Neural cell (in vitro differentiated cells): ENCODE results near the gene WWC2. TPM values are rescaled to one million over a fixed set of nuclear protein-coding genes. Genes with fewer than 3 reads are reported as not detected.

Source experiments
- H2AFZ ChIP-seq: fragments of 200-600, 300-800 bp; sonication (generic), shearing (Covaris generic); 2 replicates; pipeline ENCODE4 v1.6.0; 2014; ENCODE audit warnings: low read depth, mild to moderate bottlenecking, antibody characterized with exemption, low read length, moderate library complexity
- H3F3A ChIP-seq: fragments of 200-600 bp; shearing (Covaris generic); 2 replicates; pipeline ENCODE4 v1.6.1; 2016; ENCODE audit warnings: mild to moderate bottlenecking, moderate library complexity, mixed read lengths, antibody characterized with exemption, low read length; ENCODE audit not compliant: insufficient read depth, poor library complexity, severe bottlenecking
- H3K27ac ChIP-seq: fragments of 200-600, 300-800 bp; sonication (generic), shearing (Covaris generic); 2 replicates; pipeline ENCODE4 v1.5.1; 2014; ENCODE audit warnings: mild to moderate bottlenecking, low read length, moderate library complexity
- H3K27me3 ChIP-seq: fragments of 300-800, 200-600 bp; sonication (generic), shearing (Covaris generic); 2 replicates; pipeline ENCODE4 v1.6.0; 2014; ENCODE audit warnings: mild to moderate bottlenecking, low read depth, low read length, moderate library complexity; ENCODE audit not compliant: insufficient read depth
- H3K36me3 ChIP-seq: fragments of 300-800, 200-600 bp; sonication (generic), shearing (Covaris generic); 2 replicates; pipeline ENCODE4 v1.5.1; 2014; ENCODE audit warnings: mild to moderate bottlenecking, antibody characterized with exemption, low read length, moderate library complexity; ENCODE audit not compliant: insufficient read depth
- H3K4me2 ChIP-seq: fragments of 300-800, 200-600 bp; sonication (generic), shearing (Covaris generic); 2 replicates; pipeline ENCODE4 v1.6.0; 2014; ENCODE audit warnings: mild to moderate bottlenecking, low read length
- H3K4me3 ChIP-seq: fragments of 300-800, 200-600 bp; sonication (generic), shearing (Covaris generic); 2 replicates; pipeline ENCODE4 v1.5.1; 2014; ENCODE audit warnings: mild to moderate bottlenecking, low read length, moderate library complexity
- H3K79me2 ChIP-seq: fragments of 200-600 bp; shearing (Covaris generic); replicated peaks from 2 replicates; pipeline ENCODE4 v1.6.0; 2014; ENCODE audit warnings: mild to moderate bottlenecking, low read length, moderate library complexity; ENCODE audit not compliant: insufficient read depth
- H3K9ac ChIP-seq: fragments of 300-800, 200-600 bp; sonication (generic), shearing (Covaris generic); 2 replicates; pipeline ENCODE4 v1.6.1; 2016; ENCODE audit warnings: mild to moderate bottlenecking, low read length, mixed read lengths
- H3K9me2 ChIP-seq: fragments of 200-600 bp; shearing (Covaris generic); 2 replicates; pipeline ENCODE4 v1.6.1; 2016; ENCODE audit warnings: mild to moderate bottlenecking, low read length, mixed read lengths; ENCODE audit not compliant: insufficient read depth
- H3K9me3 ChIP-seq: fragments of 200-600, 300-800 bp; sonication (generic), shearing (Covaris generic); 2 replicates; pipeline ENCODE4 v1.6.1; 2016; ENCODE audit warnings: mild to moderate bottlenecking, mixed run types, low read length, moderate library complexity, mixed read lengths
- H4K20me1 ChIP-seq: fragments of 200-600 bp; shearing (Covaris generic); 2 replicates; pipeline ENCODE4 v1.6.1; 2016; ENCODE audit warnings: mild to moderate bottlenecking, mixed run types; ENCODE audit not compliant: insufficient read depth
- CTCF ChIP-seq: fragments of 450-650 bp; IDR thresholded peaks from 2 replicates; pipeline ENCODE4 v1.5.1; 2014; ENCODE audit warnings: antibody characterized with exemption, mild to moderate bottlenecking, moderate library complexity; ENCODE audit not compliant: poor library complexity, severe bottlenecking
- EP300 ChIP-seq: fragments of 450-650 bp; conservative IDR thresholded peaks from 2 replicates; pipeline ENCODE4 v1.6.1; 2014; ENCODE audit warnings: antibody characterized with exemption, mild to moderate bottlenecking, moderate library complexity; ENCODE audit not compliant: poor library complexity, severe bottlenecking
- EZH2 ChIP-seq: fragments of 200-600, 300-800 bp; shearing (Covaris generic), sonication (generic); IDR thresholded peaks from 2 replicates; pipeline ENCODE4 v1.6.1; 2014; ENCODE audit warnings: antibody characterized with exemption, low read length, borderline replicate concordance, mild to moderate bottlenecking; ENCODE audit not compliant: insufficient read depth, poor library complexity, severe bottlenecking
- MXI1 ChIP-seq: fragments of 450-650 bp; conservative IDR thresholded peaks from 2 replicates; pipeline ENCODE4 v1.6.1; 2014; ENCODE audit warnings: antibody characterized with exemption, mild to moderate bottlenecking; ENCODE audit not compliant: poor library complexity, severe bottlenecking
- POLR2AphosphoS5 ChIP-seq: IDR thresholded peaks from 2 replicates; pipeline ENCODE4 v1.6.1; 2012
- RAD21 ChIP-seq: fragments of 450-650 bp; conservative IDR thresholded peaks from 2 replicates; pipeline ENCODE4 v1.6.1; 2014; ENCODE audit warnings: antibody characterized with exemption, mild to moderate bottlenecking, moderate library complexity
- SMC3 ChIP-seq: fragments of 450-650 bp; conservative IDR thresholded peaks from 2 replicates; pipeline ENCODE4 v1.6.1; 2014; ENCODE audit warnings: antibody characterized with exemption, mild to moderate bottlenecking, moderate library complexity; ENCODE audit not compliant: poor library complexity
- TAF1 ChIP-seq: IDR thresholded peaks from 2 replicates; pipeline ENCODE4 v1.6.1; 2012; ENCODE audit warnings: low read depth
- polyA plus RNA-seq: library from polyadenylated mRNA; depleted of rRNA; stranded (reverse); fragments of >200 nt; gene quantifications from 2 replicates; pipeline ENCODE4 v1.2.3, GENCODE V29; 2014

WWC2 gene
- polyA plus RNA-seq, 1 donor from 2014 or later = 5.7 TPM

GRCh38 chr4:183256343-183256742 lies 157.3 kb downstream of the WWC2 start:
- TF ChIP-seq EP300 (no peak), MXI1 (no peak), SMC3 (no peak)
- no peak overlapping the region for H2AFZ ChIP-seq
- H3K9ac ChIP-seq = no peak overlapping the region
- no peaks in the 10 kb centered on the region for H3K36me3 ChIP-seq
- no peak overlapping the region for H3K4me2 ChIP-seq
- no peaks in the 10 kb centered on the region for H3K27me3 ChIP-seq
- H3K9me3 ChIP-seq = no peaks in the 10 kb centered on the region
- no peak overlapping the region for H3K4me3 ChIP-seq
- no peak overlapping the region for H3K27ac ChIP-seq
- H3F3A ChIP-seq = no peaks in the 10 kb centered on the region
- H3K79me2 ChIP-seq = no peaks in the 10 kb centered on the region
- H4K20me1 ChIP-seq = no peaks in the 10 kb centered on the region
- no peaks in the 10 kb centered on the region for H3K9me2 ChIP-seq

GRCh38 chr4:183256756-183257385 lies 157.8 kb downstream of the WWC2 start:
- Histone ChIP-seq H3K36me3 (no peaks in the 10 kb centered on the region), H3K9me3 (no peaks in the 10 kb centered on the region)

GRCh38 chr4:183257808-183258207 lies 158.8 kb downstream of the WWC2 start:
- Histone ChIP-seq H3K9me2 (no peaks in the 10 kb centered on the region), H3K4me3 (no peak overlapping the region), H3F3A (no peaks in the 10 kb centered on the region), H3K4me2 (no peak overlapping the region), H3K27me3 (no peaks in the 10 kb centered on the region), H3K36me3 (no peaks in the 10 kb centered on the region), H3K9ac (no peak overlapping the region), H3K9me3 (no peaks in the 10 kb centered on the region), H2AFZ (no peak overlapping the region), H3K27ac (no peak overlapping the region), H4K20me1 (no peaks in the 10 kb centered on the region), H3K79me2 (no peaks in the 10 kb centered on the region)
- no peak for TF ChIP-seq SMC3
- TF ChIP-seq RAD21 = peak; percentile 22

More at GRCh38 chr4:183256756-183257385, 157.8 kb downstream of the WWC2 start:
- Histone ChIP-seq H3K9me2 (no peaks in the 10 kb centered on the region), H3K27ac (no peak overlapping the region), H3K27me3 (no peaks in the 10 kb centered on the region), H3F3A (no peaks in the 10 kb centered on the region), H3K4me3 (no peak overlapping the region), H3K79me2 (no peaks in the 10 kb centered on the region), H3K9ac (no peak overlapping the region), H2AFZ (no peak overlapping the region), H3K4me2 (no peak overlapping the region), H4K20me1 (no peaks in the 10 kb centered on the region)
- TF ChIP-seq RAD21 (peak; percentile 61), MXI1 (no peak), SMC3 (peak; percentile 73), EP300 (no peak), CTCF (peak; percentile 64)

- Histone ChIP-seq H3K27me3 (no peaks in the 10 kb centered on the region), H2AFZ (no peak overlapping the region), H4K20me1 (no peaks in the 10 kb centered on the region), H3F3A (no peaks in the 10 kb centered on the region), H3K9me2 (no peaks in the 10 kb centered on the region), H3K9me3 (no peaks in the 10 kb centered on the region), H3K9ac (no peak overlapping the region), H3K27ac (no peak overlapping the region), H3K4me2 (no peak overlapping the region), H3K79me2 (no peaks in the 10 kb centered on the region), H3K4me3 (no peak overlapping the region), H3K36me3 (no peaks in the 10 kb centered on the region)
- TF ChIP-seq POLR2AphosphoS5 (no peak), SMC3 (no peak), MXI1 (no peak), CTCF (no peak), TAF1 (no peak), RAD21 (no peak), EZH2 (no peak), EP300 (no peak)
Measured at GRCh38 chr4:183260491-183261151, 161.6 kb downstream of the WWC2 start.
